ENCODE data around the gene ARHGEF2.
A peak's percentile ranks its signal among the peaks of the same experiment; 100 is the strongest.

The ARHGEF2 gene

GRCh38 chr1:155966750-155967149 is 11.6 kb downstream of the ARHGEF2 start:
- no peak for DNase-seq (ENCODE audit: low read depth)
- H3K4me3 ChIP-seq (ENCODE audit: low read depth, low read length): no peak overlapping the region
- TF ChIP-seq CTCF (IDR thresholded peaks at IDR 0.05; ENCODE audit: low read depth, low read length, missing control alignments): no peak

GRCh38 chr1:155966135-155966534 is 12.2 kb downstream of the ARHGEF2 start:
- TF ChIP-seq CTCF (IDR thresholded peaks at IDR 0.05; ENCODE audit: low read depth, low read length, missing control alignments): peak; percentile 31
- no peak overlapping the region for H3K4me3 ChIP-seq (ENCODE audit: low read depth, low read length)
- no peak for DNase-seq (ENCODE audit: low read depth)

GRCh38 chr1:155964193-155964592 is 14.2 kb downstream of the ARHGEF2 start:
- H3K4me3 ChIP-seq (ENCODE audit: low read depth, low read length): no peak overlapping the region
- TF ChIP-seq CTCF (IDR thresholded peaks at IDR 0.05; ENCODE audit: low read depth, low read length, missing control alignments): no peak
- DNase-seq (ENCODE audit: low read depth): no peak

DNA sequence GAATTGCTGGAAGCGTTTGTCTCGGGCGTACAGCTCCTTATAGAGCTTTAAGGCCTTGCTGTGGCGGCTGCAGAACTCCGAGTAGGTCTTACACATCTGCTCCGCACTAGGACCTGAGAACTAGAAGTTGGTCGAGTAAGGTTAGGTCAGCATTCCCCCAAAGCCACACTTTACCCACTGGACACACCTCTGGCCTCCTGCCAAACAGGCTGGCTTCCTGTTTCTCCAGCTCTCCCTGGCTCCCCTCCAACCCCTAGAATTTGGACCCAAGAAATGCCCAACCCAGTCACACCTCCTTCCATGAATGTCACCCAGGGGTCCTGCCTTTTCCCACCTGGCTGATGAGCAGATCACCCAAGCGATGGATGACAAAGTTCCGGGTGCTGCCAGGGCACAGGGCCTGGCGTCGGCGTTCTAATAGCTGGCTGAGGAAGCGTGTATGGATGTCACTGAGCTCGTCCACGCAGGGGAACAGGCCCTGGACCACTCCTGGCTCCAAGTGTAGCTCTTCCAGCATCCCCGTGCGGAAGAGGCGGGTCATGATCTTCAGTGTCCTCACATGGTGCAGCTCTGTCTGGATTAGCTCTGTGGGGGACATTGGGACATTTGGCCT is 15.6 kb downstream of the ARHGEF2 start:
- DNase-seq (ENCODE audit: low read depth): no peak
- H3K4me3 ChIP-seq (ENCODE audit: low read depth, low read length): no peak overlapping the region
- no peak for TF ChIP-seq CTCF (IDR thresholded peaks at IDR 0.05; ENCODE audit: low read depth, low read length, missing control alignments)

DNA sequence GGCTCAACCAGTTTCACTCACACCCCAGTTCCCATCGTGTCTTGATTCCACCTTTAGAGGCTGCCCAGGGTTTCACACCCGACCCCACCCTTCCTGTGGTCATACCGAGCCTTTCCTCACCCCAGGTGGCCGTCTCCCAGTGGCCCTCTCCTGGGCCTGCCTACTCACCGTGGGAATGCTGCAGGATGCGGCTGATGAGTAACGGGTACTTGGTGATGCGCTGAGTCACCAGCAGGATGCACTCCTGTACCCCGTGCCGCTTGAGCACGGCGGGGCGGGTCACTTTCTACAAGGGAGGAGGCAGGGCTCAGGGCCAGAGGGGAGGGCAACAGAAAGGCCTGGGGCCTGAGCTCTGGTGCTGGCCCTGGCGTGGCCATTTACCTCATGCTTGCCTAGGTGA is 16.4 kb downstream of the ARHGEF2 start:
- TF ChIP-seq CTCF (IDR thresholded peaks at IDR 0.05; ENCODE audit: low read depth, low read length, missing control alignments): peak; percentile 60
- H3K4me3 ChIP-seq (ENCODE audit: low read depth, low read length): no peak overlapping the region
- no peak for DNase-seq (ENCODE audit: low read depth)

DNA sequence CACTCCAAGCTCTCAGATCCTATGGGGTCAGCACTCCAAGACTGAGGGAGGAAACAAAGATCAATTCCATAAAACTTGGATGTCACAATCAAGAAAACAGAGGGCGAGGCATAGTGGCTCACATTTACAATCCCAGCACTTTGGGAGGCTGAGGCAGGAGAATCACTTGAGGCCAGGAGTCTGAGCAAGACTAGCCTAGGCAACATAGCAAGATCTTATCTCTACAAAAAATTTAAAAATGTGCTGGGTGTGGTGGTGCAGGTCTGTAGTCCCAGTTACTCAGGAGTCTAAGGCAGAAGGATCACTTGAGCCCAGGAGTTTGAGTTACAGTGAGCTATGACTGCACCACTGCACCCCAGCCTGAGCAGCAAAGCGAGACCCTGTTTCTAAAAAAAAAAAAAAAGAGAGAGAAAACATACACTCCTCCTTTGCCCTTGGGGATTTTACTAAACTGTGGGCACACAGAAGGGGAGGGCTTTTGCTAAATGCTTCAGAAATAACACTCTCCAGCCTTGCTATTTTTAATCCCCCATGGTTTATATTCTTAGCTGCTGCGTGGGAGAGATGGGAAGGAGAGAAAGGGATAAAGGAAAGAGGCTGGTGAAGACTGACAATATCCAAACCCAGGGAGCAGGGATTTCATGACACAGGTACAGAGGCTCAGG is 18.1 kb downstream of the ARHGEF2 start:
- no peak for TF ChIP-seq CTCF (IDR thresholded peaks at IDR 0.05; ENCODE audit: low read depth, low read length, missing control alignments)
- H3K4me3 ChIP-seq (ENCODE audit: low read depth, low read length): no peak overlapping the region
- no peak for DNase-seq (ENCODE audit: low read depth)

GRCh38 chr1:155957411-155957915 is 20.9 kb downstream of the ARHGEF2 start:
- no peak for TF ChIP-seq CTCF (IDR thresholded peaks at IDR 0.05; ENCODE audit: low read depth, low read length, missing control alignments)
- H3K4me3 ChIP-seq (ENCODE audit: low read depth, low read length): no peak overlapping the region
- DNase-seq (ENCODE audit: low read depth): no peak
